Measurements from ENCODE around the gene B3GNT5.

- TF ChIP-seq CTCF (conservative IDR thresholded peaks at IDR 0.05 in 1 of 2, IDR thresholded peaks at IDR 0.05 in 1 of 2; ENCODE audit: low read depth in 1 of 2, low read length in 2 of 2) (no peak), EZH2 (IDR thresholded peaks at IDR 0.05; ENCODE audit: low read length, missing control alignments) (no peak)
Observed at GRCh38 chr3:183261151-183261724, 8.2 kb downstream of the B3GNT5 start.

Measured in fibroblast of lung (primary cell).